Measurements from ENCODE around the gene E2F6.

E2F6 gene

GRCh38 chr2:11492244-11492643 lies 26.3 kb upstream of the E2F6 start:
- no peak for DNase-seq

GRCh38 chr2:11491348-11491933 lies 25.5 kb upstream of the E2F6 start:
- no peak for DNase-seq

- no peak for DNase-seq
These were observed 24.2 kb upstream of the E2F6 start for GRCh38 chr2:11490194-11490593.

- DNase-seq, result no peak
These were observed 22.8 kb upstream of the E2F6 start for GRCh38 chr2:11488809-11489208.

- no peak for DNase-seq
These were observed 18.1 kb upstream of the E2F6 start for GRCh38 chr2:11483806-11484617.

GRCh38 chr2:11482473-11483035 lies 16.6 kb upstream of the E2F6 start:
- no peak for DNase-seq

GRCh38 chr2:11481789-11482472 lies 16.0 kb upstream of the E2F6 start:
- DNase-seq, result no peak

GRCh38 chr2:11481426-11481788 lies 15.4 kb upstream of the E2F6 start:
- no peak for DNase-seq

GRCh38 chr2:11480859-11481258 lies 14.9 kb upstream of the E2F6 start:
- no peak for DNase-seq

GRCh38 chr2:11480406-11480805 lies 14.4 kb upstream of the E2F6 start:
- DNase-seq, result no peak

- DNase-seq, result no peak
These were observed 13.1 kb upstream of the E2F6 start for GRCh38 chr2:11478899-11479605.

GRCh38 chr2:11477994-11478393 lies 12.0 kb upstream of the E2F6 start:
- peak; percentile 46 for DNase-seq

GRCh38 chr2:11473659-11474433 lies 7.9 kb upstream of the E2F6 start:
- DNase-seq, result no peak

GRCh38 chr2:11467749-11468148 lies 1.8 kb upstream of the E2F6 start:
- no peak for DNase-seq

GRCh38 chr2:11467129-11467649 lies 1.2 kb upstream of the E2F6 start:
- DNase-seq, result no peak

- DNase-seq, result no peak
These were observed 557 bp upstream of the E2F6 start for GRCh38 chr2:11466307-11467128.

- no peak for DNase-seq
These were observed 864 bp downstream of the E2F6 start for GRCh38 chr2:11465110-11465484.

GRCh38 chr2:11459816-11460215 lies 6.1 kb downstream of the E2F6 start:
- no peak for DNase-seq

- DNase-seq, result no peak
These were observed 7.2 kb downstream of the E2F6 start for GRCh38 chr2:11458753-11459152.

- DNase-seq, result no peak
These were observed 8.0 kb downstream of the E2F6 start for GRCh38 chr2:11457935-11458334.

- no peak for DNase-seq
These were observed 9.7 kb downstream of the E2F6 start for GRCh38 chr2:11456251-11456650.

Data from GDM1 (cell line).